T-helper 2 cell treated with Interferon-gamma antibody and Interleukin-4, amounts not matched to agents 100 ng/mL and 5 ng/mL, for 36 hours (primary cell): ENCODE measurements around the gene AHRR. TPM values are rescaled to one million over a fixed set of nuclear protein-coding genes. Genes with fewer than 3 reads are reported as not detected.

Experiments used
- intact Hi-C: fragments of 100-400 bp; cut with micrococcal nuclease; formaldehyde crosslinking; loops from one replicate; pipeline ENCODE4 v1.15.1; 2023
- total RNA-seq: library from RNA; stranded (reverse); gene quantifications from 2 replicates; pipeline ENCODE4 v1.2.3, GENCODE V29; 2022

Gene AHRR
- total RNA-seq, 1 donor from 2014 or later: 39.4 TPM

GRCh38 chr5:437281-437771 is 115.8 kb downstream of the AHRR start:
- intact Hi-C loops: no loop called here

- intact Hi-C loops: no loop called here
Observed at GRCh38 chr5:438481-438981, 117.0 kb downstream of the AHRR start.

GRCh38 chr5:439181-439580 is 117.7 kb downstream of the AHRR start:
- intact Hi-C loops: no loop called here

GRCh38 chr5:439636-440035 is 118.1 kb downstream of the AHRR start:
- intact Hi-C loops: loop anchor here (10.0 kb wide), 1 partner anchor 175 kb away; the partner anchor contains the start of gene CEP72

GRCh38 chr5:440401-441201 is 119.1 kb downstream of the AHRR start:
- intact Hi-C loops: loop anchor here (10.0 kb wide), 1 partner anchor 174 kb away; the partner anchor contains the start of gene CEP72

- intact Hi-C loops: loop anchor here (10.0 kb wide), 1 partner anchor 173 kb away; the partner anchor contains the start of gene CEP72
Observed at GRCh38 chr5:441996-442334, 120.5 kb downstream of the AHRR start.

- intact Hi-C loops: loop anchor here (1.0 to 10.0 kb wide), 2 partner anchors 171 to 172 kb away; partner anchors contain the start of genes CEP72 and PDCD6
Observed at GRCh38 chr5:442335-443238, 121.1 kb downstream of the AHRR start, which contains the start of gene EXOC3. EXOC3 (plus strand) TSS chr5:443176; CDS start chr5:446206, 3,030 bp downstream.

- intact Hi-C loops: loop anchor here (1.0 to 10.0 kb wide), 2 partner anchors 171 to 172 kb away; partner anchors contain the start of genes CEP72 and PDCD6
Observed at GRCh38 chr5:443239-444151, 122.0 kb downstream of the AHRR start.

GRCh38 chr5:444226-444625 is 122.7 kb downstream of the AHRR start:
- intact Hi-C loops: loop anchor here (10.0 kb wide), 1 partner anchor 171 kb away; the partner anchor contains the start of gene CEP72

GRCh38 chr5:445591-445990 is 124.1 kb downstream of the AHRR start:
- intact Hi-C loops: loop anchor here (10.0 kb wide), 1 partner anchor 169 kb away; the partner anchor contains the start of gene CEP72

- intact Hi-C loops: loop anchor here (2.0 to 10.0 kb wide), 2 partner anchors 27 to 169 kb away; partner anchors contain the start of gene CEP72
Observed at GRCh38 chr5:446066-446882, 124.8 kb downstream of the AHRR start.

- intact Hi-C loops: loop anchor here (2.0 to 10.0 kb wide), 2 partner anchors 26 to 168 kb away; partner anchors contain the start of gene CEP72
Observed at GRCh38 chr5:446883-447263, 125.4 kb downstream of the AHRR start.

GRCh38 chr5:447501-447900 is 126.0 kb downstream of the AHRR start:
- intact Hi-C loops: loop anchor here (2.0 to 10.0 kb wide), 2 partner anchors 25 to 167 kb away; partner anchors contain the start of gene CEP72

GRCh38 chr5:448061-448765 is 126.7 kb downstream of the AHRR start:
- intact Hi-C loops: loop anchor here (10.0 kb wide), 1 partner anchor 167 kb away; the partner anchor contains the start of gene CEP72

- intact Hi-C loops: loop anchor here (10.0 kb wide), 1 partner anchor 166 kb away; the partner anchor contains the start of gene CEP72
Observed at GRCh38 chr5:448766-449090, 127.2 kb downstream of the AHRR start.

GRCh38 chr5:449151-449550 is 127.6 kb downstream of the AHRR start:
- intact Hi-C loops: loop anchor here (10.0 kb wide), 1 partner anchor 166 kb away; the partner anchor contains the start of gene CEP72

GRCh38 chr5:451587-452458 is 130.3 kb downstream of the AHRR start:
- intact Hi-C loops: no loop called here
